HG02970 (cell line): ENCODE measurements around the gene SPATA31C1.
"Not testable (repeated sequence)": the region's sequence is repeated elsewhere in the genome, so short reads cannot be mapped to it uniquely, and the experiment has no call there.

Experiments used
- ATAC-seq: cut with Tn5 transposase; IDR thresholded peaks from one replicate; pipeline ENCODE4 v1.9.1; 2021; ENCODE audit warnings: mild to moderate bottlenecking, moderate library complexity, moderate number of reproducible peaks; ENCODE audit not compliant: unreplicated experiment, low FRiP score

SPATA31C1 gene

GRCh38 chr9:87917662-87918061, at the start of gene SPATA31C1:
TSS of gene SPATA31C1 (plus strand) at chr9:87917962.
- not testable (repeated sequence) for ATAC-seq

DNA sequence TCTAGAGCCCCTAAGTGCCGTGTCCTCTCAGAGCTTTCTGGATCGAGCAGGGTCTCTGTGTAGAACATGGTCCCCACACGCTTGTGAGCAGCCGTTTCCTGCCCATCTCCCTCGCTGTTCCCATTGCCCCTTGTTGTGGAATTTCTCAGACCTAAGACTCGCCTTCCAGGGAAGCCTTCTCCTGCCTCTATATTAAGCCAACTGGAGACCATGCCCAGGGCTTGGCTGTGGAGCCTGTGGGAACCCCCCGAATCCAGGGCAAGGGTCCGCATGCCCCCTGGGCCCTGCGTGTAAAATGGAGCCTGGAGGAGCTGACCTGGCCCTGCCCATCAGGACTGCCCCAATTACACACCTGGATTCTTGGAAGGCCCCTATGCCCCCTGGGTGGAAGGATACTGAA, 49.6 kb upstream of the SPATA31C1 start:
- no peak for ATAC-seq

DNA sequence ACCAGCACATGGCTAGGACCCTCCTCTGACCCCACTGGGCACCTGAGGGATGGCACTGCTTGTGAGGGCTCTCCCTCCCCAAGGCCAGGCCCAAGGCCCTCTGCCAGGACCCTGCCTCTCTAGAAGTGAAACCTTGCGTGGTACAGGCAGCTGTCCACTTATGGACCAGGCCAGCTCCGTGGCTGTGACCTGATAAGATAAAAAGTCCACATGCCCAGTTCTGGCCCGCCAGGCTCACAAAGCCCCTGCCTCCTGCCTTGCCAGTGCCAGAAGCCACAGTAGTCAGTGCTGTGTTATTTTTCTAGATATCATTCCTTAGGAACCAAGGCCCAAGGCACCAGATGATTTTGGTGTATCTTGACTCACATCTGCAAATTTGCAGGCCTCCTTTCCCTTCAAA, 49.1 kb upstream of the SPATA31C1 start:
- ATAC-seq = no peak

DNA sequence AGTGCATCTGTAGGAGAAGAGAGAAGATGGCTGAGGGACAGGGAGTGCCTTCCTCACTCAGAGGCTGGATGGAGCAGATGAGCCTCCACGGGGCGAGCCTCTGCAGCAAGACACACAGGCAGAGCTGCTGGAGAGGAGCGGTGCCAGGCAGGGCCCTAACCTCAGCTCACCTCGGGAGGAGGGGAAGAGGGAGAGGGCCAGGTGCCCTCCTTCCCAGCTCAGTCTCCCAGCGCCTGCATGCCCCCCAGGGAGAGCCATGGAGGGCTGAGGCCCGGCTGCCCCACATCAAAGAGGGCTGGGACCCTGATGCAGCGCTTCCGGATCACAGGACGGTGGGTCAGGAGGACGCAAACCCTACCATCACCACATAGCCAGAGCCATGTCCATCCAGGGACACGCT, 48.7 kb upstream of the SPATA31C1 start:
- ATAC-seq = no peak

DNA sequence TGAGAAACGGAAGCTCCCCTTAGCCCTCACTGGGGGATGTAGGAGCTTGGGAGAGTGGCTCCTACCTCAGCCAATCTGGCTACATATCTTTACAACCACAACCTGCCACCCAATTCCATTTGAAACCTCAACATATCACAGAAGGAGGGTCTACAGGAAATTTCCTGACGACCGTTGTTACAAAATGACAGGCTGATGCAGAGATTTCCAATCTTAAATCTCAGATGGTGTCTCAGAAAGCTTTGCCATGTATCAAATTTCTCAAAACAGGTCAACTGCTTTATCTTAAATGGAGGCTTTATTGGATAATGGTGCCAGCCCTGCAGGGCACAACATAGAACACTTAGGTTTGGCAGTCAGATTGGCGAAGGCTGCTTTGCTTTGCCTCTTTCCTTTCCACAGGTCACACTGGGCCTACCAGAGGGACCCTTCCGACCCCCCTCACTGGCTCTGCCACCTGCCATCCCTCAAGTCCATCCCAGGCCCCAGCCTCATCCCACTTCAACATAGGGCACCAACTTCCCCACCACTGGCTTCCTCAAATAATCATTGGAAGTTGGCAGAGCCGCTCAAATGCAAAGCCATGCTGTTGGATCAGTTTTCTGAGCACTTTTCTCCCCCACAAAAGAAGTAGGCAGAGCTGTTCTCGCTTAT, 46.2 kb upstream of the SPATA31C1 start:
- no peak for ATAC-seq

GRCh38 chr9:87872079-87872624, 45.6 kb upstream of the SPATA31C1 start:
- no peak for ATAC-seq

GRCh38 chr9:87873607-87874303, 44.0 kb upstream of the SPATA31C1 start:
- no peak for ATAC-seq

- no peak for ATAC-seq
These were observed 43.5 kb upstream of the SPATA31C1 start for GRCh38 chr9:87874304-87874623.

GRCh38 chr9:87875060-87875459, 42.7 kb upstream of the SPATA31C1 start:
- no peak for ATAC-seq

- ATAC-seq = no peak
These were observed 41.8 kb upstream of the SPATA31C1 start for GRCh38 chr9:87875831-87876545.

- ATAC-seq = no peak
These were observed 41.1 kb upstream of the SPATA31C1 start for GRCh38 chr9:87876708-87877107.

DNA sequence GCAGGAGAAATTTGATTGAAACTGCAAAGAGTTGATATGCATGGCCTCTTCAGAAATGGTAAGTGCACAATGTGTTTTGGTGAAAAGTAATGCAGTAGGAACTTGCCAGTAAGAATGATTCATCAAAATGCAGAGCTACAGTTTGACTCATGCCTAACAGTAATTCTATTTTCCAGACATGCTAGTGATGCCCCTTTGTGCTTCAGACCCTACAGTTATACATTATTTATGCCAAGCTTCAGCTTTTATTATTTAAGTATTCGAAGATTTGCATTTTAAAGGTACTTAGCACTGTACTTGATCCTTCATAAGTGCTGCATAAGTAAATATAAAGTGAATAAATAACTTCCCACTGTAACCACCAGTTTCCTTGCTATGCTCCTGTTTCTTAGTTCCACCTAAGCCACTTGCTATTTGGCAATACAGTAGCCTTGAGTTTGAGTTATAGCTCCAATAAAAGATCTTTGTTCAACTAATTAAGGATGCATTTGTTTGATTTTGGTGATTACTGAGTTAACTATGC, 38.7 kb upstream of the SPATA31C1 start:
- ATAC-seq = no peak

DNA sequence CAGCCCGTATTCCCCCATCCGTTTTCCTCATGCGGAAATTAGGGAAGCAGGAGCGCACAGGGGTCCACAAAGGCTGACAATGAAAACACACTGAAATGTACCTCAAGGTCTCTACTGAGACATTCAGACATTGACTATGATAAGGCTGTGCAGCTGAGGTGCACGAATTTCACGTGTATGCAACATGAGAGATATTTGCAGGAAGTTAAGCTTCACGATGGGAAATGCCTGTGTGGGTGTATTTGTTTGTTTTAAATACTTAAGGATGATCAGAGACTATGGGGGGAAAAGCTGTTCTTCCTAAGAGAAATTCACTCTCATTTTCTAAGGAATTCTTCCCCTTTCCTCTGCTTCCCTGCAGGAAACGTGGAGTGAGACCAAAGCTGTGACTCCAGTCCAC, 37.6 kb upstream of the SPATA31C1 start:
- no peak for ATAC-seq

GRCh38 chr9:87880683-87881082, 37.1 kb upstream of the SPATA31C1 start:
- ATAC-seq = no peak

GRCh38 chr9:87882627-87883026, 35.1 kb upstream of the SPATA31C1 start, which contains the start of gene SPATA31E1:
TSS of gene SPATA31E1 (plus strand) at chr9:87882877. CDS start at chr9:87882892, 15 bp downstream.
- ATAC-seq = no peak

- no peak for ATAC-seq
These were observed 34.5 kb upstream of the SPATA31C1 start for GRCh38 chr9:87883274-87883673.

DNA sequence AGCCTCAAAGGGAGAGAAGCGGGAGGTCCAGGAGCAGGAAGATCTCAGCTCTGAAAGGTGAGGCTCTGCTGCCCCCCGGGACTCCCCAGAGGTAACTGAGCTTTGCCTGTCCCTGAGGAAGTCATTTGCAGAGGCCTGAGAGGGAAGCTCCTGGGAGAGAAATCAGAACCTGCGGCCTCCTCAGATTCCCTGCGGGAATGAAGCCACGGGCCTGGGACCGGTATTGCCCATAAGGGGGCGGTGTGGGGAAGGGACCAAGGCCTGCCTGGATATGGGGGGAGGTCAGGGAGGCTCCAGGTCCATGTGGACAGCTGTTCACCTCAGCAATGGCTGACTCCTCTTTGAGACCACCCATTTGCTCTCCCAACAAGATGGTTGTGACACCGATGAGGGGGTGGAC, 33.8 kb upstream of the SPATA31C1 start:
- no peak for ATAC-seq

- ATAC-seq = no peak
These were observed 32.9 kb upstream of the SPATA31C1 start for GRCh38 chr9:87884578-87885459.

DNA sequence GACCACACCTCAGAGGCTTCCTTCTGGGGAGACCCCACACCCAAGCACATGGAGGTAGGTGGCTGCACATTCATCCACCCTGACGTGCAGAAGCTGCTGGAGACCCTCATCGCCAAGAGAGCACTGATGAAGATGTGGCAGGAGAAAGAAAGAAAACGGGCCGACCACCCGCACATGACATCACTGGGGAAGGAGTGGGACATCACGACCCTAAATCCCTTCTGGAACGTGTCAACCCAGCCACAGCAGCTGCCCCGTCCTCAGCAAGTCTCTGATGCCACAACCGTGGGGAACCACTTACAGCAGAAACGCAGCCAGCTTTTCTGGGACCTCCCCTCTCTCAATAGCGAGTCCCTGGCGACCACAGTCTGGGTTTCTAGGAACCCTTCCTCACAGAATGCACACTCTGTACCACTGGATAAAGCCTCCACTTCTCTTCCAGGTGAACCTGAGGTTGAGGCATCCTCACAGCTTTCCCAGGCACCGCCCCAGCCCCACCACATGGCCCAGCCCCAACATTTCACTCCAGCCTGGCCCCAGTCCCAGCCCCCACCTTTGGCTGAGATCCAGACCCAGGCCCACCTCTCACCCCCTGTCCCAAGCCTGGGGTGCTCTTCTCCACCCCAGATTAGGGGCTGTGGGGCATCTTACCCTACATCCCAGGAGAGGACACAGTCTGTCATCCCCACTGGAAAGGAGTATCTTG, 32.1 kb upstream of the SPATA31C1 start:
- no peak for ATAC-seq
